Brain pericyte (primary cell): ENCODE data around the gene NSD1.
"Not testable (repeated sequence)": the region's sequence is repeated elsewhere in the genome, so short reads cannot be mapped to it uniquely, and the experiment has no call there.

Experiments used
- DNase-seq: peaks from one replicate; pipeline ENCODE4 v3.0.0-alpha.2; 2012; ENCODE audit warnings: low read depth, low spot score

The NSD1 gene

DNA sequence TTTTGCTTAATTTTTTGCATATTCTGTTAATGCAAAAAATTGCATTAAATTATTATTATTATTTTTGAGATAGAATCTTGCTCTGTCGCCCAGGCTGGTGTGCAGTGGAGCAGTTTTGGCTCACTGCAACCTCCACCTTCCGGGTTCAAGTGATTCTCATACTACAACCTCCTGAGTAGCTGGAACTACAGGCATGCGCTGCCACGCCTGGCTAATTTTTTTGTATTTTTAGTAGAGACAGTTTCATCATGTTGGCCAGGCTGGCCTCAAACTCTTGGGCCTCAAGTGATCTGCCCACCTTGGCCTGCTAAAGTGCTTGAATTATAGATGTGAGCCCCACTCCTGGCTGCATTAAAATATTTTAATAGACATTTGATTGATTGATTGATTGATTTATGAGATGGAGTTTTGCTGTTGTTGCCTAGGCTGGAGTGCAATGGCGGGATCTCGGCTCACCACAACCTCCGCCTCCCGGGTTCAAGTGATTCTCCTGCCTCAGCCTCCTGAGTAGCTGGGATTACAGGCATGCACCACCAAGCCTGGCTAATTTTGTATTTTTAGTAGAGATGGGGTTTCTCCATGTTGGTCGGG, 44.4 kb downstream of the NSD1 start:
- DNase-seq, result not testable (repeated sequence)

DNA sequence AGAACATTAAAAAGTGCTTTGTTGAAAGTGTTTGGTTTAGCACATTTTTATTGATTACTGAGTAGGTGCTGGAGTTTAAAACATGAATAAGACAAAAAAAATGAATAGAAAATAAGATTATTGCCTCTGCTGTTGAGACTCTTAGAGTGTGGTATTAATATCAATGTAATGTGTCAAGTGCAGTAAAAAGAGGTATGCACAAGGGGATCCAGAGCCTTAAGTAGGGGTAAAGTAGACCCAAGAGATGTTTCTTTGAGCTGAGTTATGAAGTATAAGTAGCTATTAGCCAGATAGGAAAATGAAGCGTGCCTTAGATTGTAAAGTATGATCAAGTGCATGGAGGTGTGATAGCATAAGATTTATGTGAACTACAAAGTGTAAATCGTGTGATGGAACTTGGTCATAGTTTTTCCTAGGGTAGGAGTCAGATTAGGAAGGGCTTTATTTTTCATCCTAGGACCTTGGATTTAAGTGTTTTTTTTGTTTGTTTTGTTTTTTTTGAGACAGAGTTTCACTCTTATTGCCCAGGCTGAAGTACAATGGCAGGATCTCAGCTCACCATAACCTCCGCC, 45.2 kb downstream of the NSD1 start:
- no peak for DNase-seq

DNA sequence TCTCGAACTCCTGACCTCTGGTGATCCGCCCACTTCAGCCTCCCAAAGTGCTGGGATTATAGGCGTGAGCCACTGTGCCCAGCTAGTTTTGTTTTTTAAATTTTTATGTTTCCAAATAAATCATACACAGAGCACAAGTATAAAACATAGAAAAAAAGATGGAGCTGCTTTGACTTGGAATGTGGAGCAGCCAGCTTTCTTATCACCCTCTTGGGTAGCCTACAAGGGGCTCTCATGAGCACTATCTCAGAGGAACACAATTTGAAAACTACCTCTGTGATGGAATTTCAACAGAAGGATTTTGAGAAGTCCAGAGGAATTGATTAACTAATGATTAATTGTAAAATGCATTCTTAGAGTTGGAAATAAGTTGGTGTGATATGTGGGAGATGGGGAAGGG, 45.9 kb downstream of the NSD1 start:
- no peak for DNase-seq

DNA sequence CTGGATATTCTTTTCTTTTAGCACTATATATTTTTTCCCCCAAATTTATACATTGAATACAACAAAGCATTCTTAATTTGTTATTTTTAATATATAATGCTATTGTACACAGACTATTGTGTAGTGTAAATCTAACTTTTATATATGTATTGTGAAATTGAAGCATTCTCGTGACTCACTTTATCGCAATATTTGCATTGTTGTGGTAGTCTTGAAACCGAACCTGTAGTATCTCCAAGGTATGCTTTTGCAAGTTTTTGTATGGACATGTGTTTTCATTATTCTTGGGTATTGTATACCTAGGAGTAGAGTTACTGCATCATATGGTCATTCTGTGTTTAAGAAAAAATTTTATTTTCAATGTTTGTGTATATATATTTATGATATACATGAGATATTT, 49.6 kb downstream of the NSD1 start:
- DNase-seq, result no peak

DNA sequence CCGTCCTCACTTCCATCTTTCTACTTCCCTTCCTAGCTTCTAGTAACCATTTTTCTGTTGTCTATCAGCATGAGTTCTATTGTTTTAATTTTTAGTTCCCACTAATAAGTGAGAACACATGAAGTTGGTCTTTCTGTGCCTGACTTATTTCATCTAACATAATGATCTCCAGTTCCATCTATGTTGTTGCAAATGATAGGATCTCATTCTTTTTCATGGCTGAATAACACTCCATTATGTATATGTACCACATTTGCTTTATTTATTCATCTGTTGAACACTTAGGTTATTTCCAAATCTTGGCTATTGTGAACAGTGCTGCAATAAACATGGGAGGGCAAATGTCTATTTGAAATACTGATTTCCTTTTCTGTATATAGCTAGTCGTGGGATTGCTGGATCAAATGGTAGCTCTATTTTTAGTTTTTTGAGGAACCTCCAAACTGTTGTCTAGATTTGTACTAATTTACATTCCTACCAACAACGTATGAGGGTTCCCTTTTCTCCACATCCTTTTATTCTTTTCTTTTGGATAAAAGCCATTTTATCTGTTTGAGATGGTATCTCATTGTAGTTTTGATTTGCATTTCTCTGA, 50.3 kb downstream of the NSD1 start:
- no peak for DNase-seq

DNA sequence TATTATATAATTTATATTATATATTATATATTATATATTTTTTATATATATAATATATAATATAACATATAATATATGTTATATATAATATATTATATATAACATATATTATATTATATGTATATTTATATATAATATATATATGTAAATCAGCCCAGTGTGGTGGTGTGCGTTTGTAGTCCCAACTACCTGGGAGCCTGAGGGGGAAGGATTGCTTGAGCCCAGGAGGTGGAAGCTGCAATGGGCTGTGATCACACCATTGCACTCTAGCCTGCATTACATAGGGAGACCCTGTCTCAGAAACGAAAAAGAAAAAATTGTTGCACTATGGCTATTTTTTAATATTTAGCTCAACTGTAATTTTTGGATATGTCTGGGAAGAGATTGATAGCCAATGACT, 52.4 kb downstream of the NSD1 start:
- DNase-seq, result no peak

DNA sequence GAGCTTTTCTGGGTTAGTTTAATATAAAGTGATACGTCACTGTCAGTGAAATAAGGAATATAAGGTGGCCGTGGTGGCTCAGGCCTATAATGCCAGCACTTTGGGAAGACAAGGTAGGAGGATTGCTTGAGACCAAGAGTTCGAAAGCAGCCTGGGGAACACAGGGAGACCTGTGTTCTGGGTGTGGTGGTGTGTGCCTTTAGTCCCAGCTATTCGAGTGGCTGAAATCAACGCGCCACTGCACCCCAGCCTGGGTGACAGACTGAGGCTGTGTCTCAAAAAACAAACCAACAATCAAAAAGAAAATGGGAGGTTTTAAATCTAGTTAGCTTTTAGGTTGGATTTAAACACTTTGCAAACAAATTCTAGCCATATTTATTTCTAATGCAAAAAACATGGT, 53.1 kb downstream of the NSD1 start:
- DNase-seq, result no peak

DNA sequence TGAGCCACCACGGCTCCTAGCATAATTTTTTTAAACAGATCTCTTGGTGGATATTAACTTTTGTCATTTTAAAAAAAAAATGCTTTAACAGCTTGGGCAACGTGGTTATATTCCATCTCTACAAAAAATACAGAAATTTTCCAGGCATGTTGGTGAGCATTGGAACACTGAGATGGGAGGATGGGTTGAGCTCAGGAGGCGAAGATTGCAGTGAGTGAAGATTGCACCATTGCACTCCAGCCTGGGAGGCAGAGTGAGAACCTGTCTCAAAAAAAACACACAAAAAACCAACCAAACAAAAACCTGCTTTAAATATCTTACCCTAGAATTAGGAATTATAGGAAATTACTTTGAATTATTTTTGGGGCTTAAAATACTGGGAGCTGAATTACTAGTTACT, 55.2 kb downstream of the NSD1 start:
- DNase-seq, result no peak

DNA sequence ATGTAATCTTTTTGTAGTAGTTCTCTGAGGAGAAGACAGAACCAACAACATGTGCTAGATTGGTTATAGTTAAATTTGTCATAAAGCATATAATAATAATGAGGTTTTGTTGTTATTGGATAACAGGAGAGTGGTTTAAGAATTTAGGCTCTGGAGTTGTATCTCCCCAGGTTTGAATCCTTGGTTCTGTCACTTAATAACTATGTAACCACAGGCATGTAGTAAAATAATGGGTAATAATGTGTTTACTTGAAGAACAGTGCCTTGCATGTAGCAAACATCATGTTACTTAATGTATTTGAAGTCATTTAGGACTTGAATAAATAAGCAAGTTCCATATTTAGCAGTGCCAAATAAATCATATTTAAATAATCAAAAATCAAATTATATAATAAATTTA, 55.8 kb downstream of the NSD1 start:
- DNase-seq, result no peak

DNA sequence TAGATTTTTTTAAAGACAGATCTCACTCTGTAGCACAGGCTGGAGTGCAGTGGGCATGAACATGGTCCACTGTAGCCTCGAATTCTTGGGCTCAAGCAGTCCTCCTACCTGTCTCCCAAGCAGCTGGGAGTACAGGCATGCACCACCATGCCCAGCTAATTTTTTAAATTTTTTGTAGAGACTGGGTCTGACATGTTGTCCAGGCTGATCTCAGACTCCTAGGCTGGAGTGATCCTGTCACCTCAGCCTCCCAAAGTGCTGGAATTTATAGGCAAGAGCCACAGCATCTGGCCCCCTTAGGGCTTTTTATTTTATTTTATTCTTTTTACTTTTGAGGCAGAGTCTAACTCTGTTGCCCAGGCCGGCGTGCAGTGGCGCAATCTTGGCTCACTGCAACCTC, 56.4 kb downstream of the NSD1 start:
- no peak for DNase-seq

DNA sequence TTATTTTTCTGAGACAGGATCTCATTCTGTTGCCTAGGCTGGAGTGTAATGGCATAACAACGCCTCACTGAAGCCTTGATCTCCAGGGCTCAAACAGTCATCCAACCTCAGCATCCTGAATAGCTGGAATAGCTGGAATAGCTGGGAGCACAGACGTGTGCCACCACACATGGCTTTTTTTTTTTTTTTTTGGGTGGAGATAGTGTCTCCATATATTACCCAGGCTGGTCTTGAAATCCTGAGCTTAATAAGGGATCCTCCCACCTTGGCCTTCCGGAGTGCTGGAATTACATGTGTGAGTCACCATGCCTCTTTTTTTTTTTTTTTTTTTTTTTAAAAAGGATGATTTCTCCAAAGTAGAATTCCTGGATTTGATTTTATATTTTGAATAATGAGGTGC, 60.7 kb downstream of the NSD1 start:
- DNase-seq, result no peak

DNA sequence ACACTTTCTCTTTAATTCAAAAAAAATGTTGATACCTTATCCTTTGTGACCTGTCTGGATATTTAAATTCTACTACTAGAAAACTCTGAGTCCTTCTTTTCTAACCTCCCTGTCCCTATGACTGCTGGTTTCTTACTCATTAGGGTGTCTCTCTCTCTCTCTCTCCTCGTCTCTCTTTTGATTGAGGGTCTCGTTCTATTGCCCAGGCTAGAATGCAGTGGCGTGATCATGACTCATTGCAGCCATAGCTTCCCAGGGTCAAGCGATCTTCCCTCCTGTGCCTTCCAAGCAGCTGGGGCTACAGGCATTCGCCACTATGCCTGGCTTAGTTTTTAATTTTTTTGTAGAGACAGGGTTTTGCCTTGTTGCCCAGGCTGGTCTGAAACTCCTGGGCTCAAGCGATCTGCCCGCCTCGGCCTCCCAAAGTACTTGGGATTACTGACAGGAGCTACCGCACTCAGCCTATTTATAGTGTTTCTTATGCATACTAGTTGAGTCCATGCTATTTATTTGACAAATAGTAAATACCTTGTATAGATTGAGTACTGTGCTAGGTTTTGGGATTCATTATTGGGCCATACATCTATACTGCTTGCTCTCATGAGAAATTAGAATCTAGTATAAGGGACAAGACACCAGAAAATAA, 61.9 kb downstream of the NSD1 start:
- peak; percentile 36 for DNase-seq

DNA sequence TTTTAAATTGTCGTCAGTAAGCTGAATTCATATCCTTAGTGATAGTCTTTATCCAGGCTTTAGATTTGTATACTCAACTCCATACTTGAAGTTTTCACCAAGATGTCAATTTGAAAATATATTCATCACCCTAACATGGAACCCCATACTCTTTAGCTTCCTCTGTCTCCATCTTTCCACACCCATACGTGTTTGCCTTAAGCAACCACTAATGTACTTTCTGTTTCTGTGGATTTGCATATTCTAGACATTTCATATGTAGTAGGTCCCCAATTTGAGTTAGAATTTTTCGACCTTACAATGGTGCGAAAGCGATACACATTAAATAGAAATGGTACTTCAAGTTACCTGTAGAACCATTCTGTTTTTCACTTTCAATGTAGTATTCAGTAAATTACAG, 65.2 kb downstream of the NSD1 start:
- no peak for DNase-seq

DNA sequence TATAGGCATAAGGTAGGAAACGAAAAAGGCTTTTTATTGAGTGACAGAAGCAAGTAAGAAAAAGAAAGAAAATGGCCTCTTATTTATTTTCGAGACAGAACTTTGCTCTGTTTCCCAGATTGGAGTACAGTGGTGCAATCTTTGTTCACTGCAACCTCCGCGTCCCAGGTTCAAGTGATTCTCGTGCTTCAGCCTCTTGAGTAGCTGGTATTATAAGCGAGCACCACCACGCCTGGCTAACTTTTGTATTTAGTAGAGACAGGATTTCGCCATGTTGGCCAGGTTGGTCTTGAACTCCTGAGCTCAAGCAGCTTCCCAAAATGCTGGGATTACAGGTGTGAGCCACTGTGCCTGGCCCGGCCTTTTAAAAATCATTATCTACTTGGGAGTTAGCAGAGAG, 70.7 kb downstream of the NSD1 start:
- DNase-seq, result no peak

DNA sequence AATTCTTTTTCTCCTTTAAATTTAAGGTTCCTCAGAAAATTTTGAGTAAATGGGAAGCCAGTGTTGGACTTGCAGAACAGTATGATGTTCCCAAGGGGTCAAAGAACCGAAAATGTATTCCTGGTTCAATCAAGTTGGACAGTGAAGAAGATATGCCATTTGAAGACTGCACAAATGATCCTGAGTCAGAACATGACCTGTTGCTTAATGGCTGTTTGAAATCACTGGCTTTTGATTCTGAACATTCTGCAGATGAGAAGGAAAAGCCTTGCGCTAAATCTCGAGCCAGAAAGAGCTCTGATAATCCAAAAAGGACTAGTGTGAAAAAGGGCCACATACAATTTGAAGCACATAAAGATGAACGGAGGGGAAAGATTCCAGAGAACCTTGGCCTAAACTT, 76.0 kb downstream of the NSD1 start:
- no peak for DNase-seq

DNA sequence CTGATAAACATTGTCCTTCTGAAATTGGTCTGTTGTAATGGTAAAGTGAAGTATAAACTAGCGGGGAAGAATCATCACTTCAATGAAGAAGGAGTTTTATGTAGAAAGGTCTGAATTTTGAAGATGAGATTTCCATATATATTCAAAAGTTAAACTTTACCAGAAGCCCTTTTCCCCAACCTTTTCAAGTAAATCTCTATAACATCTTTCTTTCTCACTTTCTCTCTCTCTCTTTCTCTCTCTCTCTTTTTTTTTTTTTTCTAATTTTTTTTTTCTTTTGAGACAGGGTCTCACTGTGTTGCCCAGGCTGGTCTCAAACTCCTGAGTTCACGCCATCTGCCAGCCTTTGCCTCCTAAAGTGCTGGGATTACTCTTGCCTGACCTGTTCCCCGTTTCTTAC, 78.7 kb downstream of the NSD1 start:
- no peak for DNase-seq

DNA sequence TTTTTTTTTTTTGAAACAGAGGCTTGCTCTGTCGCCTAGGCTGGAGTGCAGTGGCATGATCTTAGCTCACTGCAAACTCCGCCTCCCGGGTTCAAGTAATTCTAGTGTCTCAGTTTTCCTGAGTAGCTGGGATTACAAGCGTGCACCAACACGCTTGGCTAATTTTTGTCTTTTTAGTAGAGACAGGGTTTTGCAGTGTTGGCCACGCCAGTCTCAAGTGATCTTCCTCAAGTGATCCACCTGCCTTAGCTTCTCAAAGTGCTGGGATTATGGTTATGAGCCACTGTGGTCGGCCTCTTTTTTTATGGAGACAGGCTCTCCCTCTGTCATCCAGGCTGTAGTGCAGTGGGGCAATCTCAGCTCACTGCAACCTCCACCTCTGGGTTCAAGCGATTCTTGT, 87.0 kb downstream of the NSD1 start:
- no peak for DNase-seq

DNA sequence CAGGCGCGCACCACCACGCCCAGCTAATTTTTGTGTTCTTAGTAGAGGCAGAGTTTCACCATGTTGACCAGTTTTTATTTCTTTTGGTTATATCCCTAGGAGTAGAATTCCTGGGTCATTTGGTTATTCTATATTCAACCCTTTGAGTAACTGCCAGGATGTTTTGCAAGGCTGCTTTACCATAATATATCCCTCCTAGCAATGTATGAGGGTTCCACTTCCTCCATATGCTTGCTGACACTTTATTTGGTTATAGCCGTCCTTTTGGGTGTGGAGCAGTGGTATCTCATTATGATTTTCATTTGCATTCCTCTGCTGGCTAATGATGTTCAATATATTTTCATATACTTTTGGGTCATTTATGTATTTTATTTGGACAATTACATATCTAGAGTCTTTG, 88.7 kb downstream of the NSD1 start:
- DNase-seq, result no peak

DNA sequence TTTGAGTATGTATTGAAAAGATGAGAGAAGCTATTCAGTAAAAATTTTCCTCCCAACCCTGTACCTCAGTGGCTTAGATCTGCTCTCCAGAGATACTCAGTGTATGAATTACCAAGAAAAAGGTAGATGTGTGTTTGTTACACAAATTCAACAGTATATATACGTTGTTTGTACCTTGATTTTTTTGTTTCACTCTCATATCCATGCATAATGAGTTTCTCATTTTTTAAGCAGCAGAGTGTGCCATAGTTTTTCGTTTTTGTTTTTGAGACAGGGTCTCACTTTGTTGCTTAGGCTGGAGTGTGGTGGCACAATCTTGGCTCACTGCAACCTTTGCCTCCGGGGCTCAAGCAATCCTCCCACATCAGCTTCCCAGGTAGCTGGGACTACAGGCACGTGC, 92.2 kb downstream of the NSD1 start:
- DNase-seq, result no peak

DNA sequence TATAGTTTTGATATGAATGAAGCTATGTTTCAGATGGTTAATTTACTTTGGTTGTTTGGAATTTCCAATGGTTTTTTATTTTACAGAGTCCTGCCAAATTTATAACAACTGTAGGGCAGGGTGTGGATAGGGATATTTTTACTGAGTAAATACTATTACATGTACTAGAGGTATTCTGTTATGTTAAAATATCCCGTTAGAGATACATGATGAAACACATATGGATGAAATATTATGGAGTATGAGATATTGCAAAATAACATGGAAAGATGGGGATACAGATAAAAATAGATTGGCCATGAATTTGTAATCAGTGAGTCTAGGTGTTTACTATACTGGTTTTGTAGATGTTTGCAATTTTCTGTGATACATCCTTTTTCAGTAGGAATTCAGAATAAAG, 93.3 kb downstream of the NSD1 start:
- no peak for DNase-seq

DNA sequence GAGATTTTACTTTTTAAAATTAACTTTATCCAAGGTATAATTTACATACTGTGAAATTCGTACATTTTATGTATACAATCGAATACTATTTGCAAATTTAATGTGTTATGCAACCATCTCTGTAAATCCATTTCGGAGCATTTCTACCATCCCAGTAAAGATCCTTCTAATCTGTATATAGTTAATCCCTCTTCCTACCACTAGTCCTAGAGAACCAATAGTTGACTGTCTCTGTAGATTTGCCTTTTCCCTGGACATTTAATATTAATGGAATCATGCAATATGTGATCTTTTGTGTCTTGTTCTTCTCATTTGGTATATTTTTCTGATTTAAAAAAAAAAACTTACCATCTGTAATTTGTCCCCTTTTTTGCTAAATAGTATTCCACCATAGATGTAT, 95.2 kb downstream of the NSD1 start:
- no peak for DNase-seq

DNA sequence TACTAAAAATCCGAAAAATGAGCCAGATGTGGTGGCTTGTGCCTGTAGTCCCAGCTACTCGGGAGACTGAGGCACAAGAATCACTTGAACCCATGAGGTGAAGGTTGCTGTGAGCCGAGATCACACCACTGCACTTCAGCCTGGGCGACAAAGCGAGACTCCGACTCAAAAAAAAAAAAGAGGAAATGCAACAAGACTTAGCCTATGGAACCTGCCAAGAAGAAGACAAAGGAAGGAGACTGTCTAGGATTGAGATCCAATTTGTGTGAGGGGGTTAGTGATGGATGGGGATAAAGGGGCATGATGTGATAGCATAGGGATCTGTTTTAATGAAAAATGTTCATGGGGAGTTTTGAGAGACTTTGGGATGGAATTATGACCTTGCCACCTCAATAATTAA, 97.1 kb downstream of the NSD1 start:
- DNase-seq, result no peak

DNA sequence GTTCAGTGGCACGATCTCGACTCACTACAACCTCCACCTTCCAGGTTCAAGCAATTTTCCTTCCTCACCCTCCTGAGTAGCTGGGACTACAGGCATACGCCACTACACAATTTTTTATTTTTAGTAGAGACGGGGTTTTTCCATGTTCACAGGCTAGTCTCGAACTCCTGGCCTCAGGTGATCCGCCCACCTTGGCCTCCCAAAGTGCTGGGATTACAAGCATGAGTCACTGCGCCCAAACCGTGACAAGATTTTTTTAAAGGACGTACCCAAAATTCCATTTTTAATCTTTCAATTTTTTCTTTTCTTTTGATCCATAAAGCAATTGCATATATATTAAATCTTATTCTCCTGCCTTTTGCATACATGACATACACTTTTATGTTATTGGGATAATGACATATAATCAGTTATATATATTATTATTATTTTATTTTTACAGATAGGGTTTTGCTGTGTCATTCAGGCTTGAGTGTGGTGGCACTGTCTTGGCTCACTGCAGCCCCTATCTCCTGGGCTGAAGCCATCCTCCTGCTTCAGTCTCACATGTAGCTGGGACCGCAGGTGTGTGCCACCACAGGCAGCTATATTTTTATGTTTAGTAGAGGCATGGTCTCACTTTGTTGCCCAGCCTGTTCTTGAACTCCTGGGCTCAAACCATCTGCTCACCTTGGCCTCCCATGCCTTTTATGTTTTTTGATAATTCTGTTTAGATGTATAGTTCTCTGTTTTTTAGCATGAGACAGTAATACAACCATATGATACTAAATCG, 98.1 kb downstream of the NSD1 start:
- no peak for DNase-seq
